ENCODE data around the gene FAM120A.

The FAM120A gene

GRCh38 chr9:93603011-93603410, 151.5 kb downstream of the FAM120A start:
- TF ChIP-seq, protein P1, sequence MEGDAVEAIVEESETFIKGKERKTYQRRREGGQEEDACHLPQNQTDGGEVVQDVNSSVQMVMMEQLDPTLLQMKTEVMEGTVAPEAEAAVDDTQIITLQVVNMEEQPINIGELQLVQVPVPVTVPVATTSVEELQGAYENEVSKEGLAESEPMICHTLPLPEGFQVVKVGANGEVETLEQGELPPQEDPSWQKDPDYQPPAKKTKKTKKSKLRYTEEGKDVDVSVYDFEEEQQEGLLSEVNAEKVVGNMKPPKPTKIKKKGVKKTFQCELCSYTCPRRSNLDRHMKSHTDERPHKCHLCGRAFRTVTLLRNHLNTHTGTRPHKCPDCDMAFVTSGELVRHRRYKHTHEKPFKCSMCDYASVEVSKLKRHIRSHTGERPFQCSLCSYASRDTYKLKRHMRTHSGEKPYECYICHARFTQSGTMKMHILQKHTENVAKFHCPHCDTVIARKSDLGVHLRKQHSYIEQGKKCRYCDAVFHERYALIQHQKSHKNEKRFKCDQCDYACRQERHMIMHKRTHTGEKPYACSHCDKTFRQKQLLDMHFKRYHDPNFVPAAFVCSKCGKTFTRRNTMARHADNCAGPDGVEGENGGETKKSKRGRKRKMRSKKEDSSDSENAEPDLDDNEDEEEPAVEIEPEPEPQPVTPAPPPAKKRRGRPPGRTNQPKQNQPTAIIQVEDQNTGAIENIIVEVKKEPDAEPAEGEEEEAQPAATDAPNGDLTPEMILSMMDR (conservative IDR thresholded peaks at IDR 0.05), result no peak
- H3K27ac ChIP-seq, result no peak overlapping the region

- H3K27ac ChIP-seq, result no peak overlapping the region
- TF ChIP-seq, protein P1 (conservative IDR thresholded peaks at IDR 0.05), result no peak
Observed at GRCh38 chr9:93603906-93604326, 152.4 kb downstream of the FAM120A start.

DNA sequence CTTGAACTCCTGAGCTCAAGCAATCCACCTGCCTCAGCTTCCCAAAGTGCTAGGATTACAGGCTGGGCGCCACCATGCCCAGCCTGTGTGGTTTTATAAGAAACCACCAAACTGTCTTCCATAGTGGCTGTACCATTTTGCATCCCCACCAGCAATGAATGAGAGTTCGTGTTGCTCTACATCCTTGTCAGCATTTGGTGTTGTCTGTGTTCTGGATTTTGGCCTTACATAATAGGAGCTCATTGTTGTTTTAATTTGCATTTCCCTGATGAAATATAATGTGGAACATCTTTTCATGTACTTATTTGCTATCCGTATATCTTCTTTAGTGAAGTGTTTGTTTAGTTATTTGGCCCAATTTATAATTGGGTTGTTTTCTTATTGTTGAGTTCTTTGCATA, 154.7 kb downstream of the FAM120A start:
- H3K27ac ChIP-seq, result no peak overlapping the region
- TF ChIP-seq, protein P1 (conservative IDR thresholded peaks at IDR 0.05), result no peak

DNA sequence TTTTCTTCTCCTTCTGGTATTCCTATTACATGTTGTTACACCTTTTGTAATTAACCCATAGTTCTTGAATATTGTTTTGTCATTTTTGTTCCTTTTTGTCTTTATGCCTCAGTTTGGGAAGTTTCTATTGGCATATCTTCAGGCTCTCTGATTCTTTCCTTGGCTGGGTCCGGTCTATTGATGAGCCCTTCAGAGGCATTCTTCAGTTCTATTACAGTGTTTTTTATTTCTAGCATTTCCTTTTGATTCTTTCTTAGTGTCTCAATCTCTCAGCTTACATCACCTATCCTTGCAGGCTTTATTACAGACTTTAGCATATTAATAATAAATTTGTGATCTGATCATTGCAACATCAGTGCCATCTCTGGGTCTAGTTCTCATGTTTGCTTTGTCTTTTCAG, 158.7 kb downstream of the FAM120A start:
- H3K27ac ChIP-seq, result no peak overlapping the region
- TF ChIP-seq, protein P1 (conservative IDR thresholded peaks at IDR 0.05), result no peak

GRCh38 chr9:93612052-93612795, 160.7 kb downstream of the FAM120A start:
- H3K27ac ChIP-seq, result no peak overlapping the region
- TF ChIP-seq, protein P1 (conservative IDR thresholded peaks at IDR 0.05), result no peak

GRCh38 chr9:93612796-93613154, 161.3 kb downstream of the FAM120A start:
- TF ChIP-seq, protein P1 (conservative IDR thresholded peaks at IDR 0.05), result no peak
- H3K27ac ChIP-seq, result no peak overlapping the region

- TF ChIP-seq, protein P1 (conservative IDR thresholded peaks at IDR 0.05), result no peak
- H3K27ac ChIP-seq, result no peak overlapping the region
Observed at GRCh38 chr9:93613174-93613573, 161.7 kb downstream of the FAM120A start.

Measured in VCaP (cell line).